Endothelial cell of umbilical vein (primary cell): ENCODE measurements around the gene EPS15. TPM values are rescaled to one million over a fixed set of nuclear protein-coding genes. Genes with fewer than 3 reads are reported as not detected.

Experiments used
- BruUV-seq: library from RNA; stranded (reverse); fragments of 400-500 nt; replicated peaks from 2 replicates; lab custom pipeline; 2021; lab: Mats Ljungman, UMichigan
- CTCF ChIA-PET: fragments of 300-600, 350-600 bp; sonication (Branson Sonifier 250); formaldehyde crosslinking; loops from one replicate; lab custom pipeline; 2021; ENCODE audit warnings: antibody characterized with exemption, inconsistent platforms; lab: Charles Lee
- POLR2A ChIA-PET: fragments of 300-600, 350-600 bp; sonication (Branson Sonifier 250); formaldehyde crosslinking; loops from one replicate; lab custom pipeline; 2021; ENCODE audit warnings: antibody characterized with exemption, inconsistent platforms; lab: Charles Lee
- DNase-seq: peaks from one replicate; pipeline ENCODE4 v3.0.0-alpha.2; 2011; ENCODE audit warnings: low read depth, low spot score
- FAIRE-seq: peaks from 2 replicates; lab custom pipeline; 2011; peaks lifted over from hg19 to GRCh38; lab: Jason Lieb, UNC
- H2AFZ ChIP-seq: 2 replicates; pipeline ENCODE4 v1.6.0; 2012; ENCODE audit warnings: low read depth, low read length, control low read depth, inconsistent platforms
- H3K27ac ChIP-seq: 2 replicates; pipeline ENCODE4 v1.5.1; 2011; ENCODE audit warnings: low read depth, mild to moderate bottlenecking, control low read depth, low read length, moderate library complexity; ENCODE audit not compliant: insufficient read depth
- H3K27me3 ChIP-seq, 2 experiments: 2 replicates each; pipeline versions ENCODE4 v1.6.0 to v1.6.1; 2011; ENCODE audit warnings: low read length in 2 of 2, mixed read lengths in 1 of 2; ENCODE audit not compliant: control insufficient read depth in 2 of 2, insufficient read depth in 2 of 2
- H3K36me3 ChIP-seq, 2 experiments: 2 replicates in 1 of 2; 3 replicates in 1 of 2; pipeline ENCODE4 v1.5.1; 2011; ENCODE audit warnings: low read length in 2 of 2, mild to moderate bottlenecking in 1 of 2, moderate library complexity in 1 of 2; ENCODE audit not compliant: control insufficient read depth in 2 of 2, insufficient read depth in 2 of 2; ENCODE audit errors: extremely low read depth in 1 of 2
- H3K4me1 ChIP-seq: 3 replicates; pipeline ENCODE4 v1.5.1; 2011; ENCODE audit warnings: mild to moderate bottlenecking, low read length; ENCODE audit not compliant: control insufficient read depth, insufficient read depth; ENCODE audit errors: extremely low read depth
- H3K4me2 ChIP-seq: 2 replicates; pipeline ENCODE4 v1.6.1; 2011; ENCODE audit warnings: low read length, control low read depth, mixed read lengths; ENCODE audit not compliant: insufficient read depth
- H3K4me3 ChIP-seq, 3 experiments: fragments of 200-600 bp in 1 of 3; sonication (generic), shearing (Covaris generic) in 1 of 3; replicated peaks in 1 of 3; 2 replicates each; pipeline ENCODE4 v1.5.1; 2011 to 2016; ENCODE audit warnings: control low read depth in 3 of 3, low read length in 3 of 3, mild to moderate bottlenecking in 2 of 3, inconsistent platforms in 1 of 3, low read depth in 1 of 3, moderate library complexity in 1 of 3; ENCODE audit not compliant: insufficient read depth in 1 of 3
- H3K79me2 ChIP-seq: 2 replicates; pipeline ENCODE4 v1.6.0; 2012; ENCODE audit warnings: low read length, inconsistent platforms; ENCODE audit not compliant: control insufficient read depth, insufficient read depth
- H3K9ac ChIP-seq: replicated peaks from 2 replicates; pipeline ENCODE3; 2011; ENCODE audit warnings: low read length, control low read depth; ENCODE audit not compliant: insufficient read depth; ENCODE audit errors: extremely low read depth
- H3K9me1 ChIP-seq: replicated peaks from 3 replicates; pipeline ENCODE4 v1.6.0; 2011; ENCODE audit warnings: mild to moderate bottlenecking, low read length; ENCODE audit not compliant: control insufficient read depth, insufficient read depth; ENCODE audit errors: extremely low read depth
- H3K9me3 ChIP-seq: replicated peaks from 2 replicates; pipeline ENCODE4 v1.5.1; 2012; ENCODE audit warnings: low read length, inconsistent platforms; ENCODE audit not compliant: control insufficient read depth, insufficient read depth
- H4K20me1 ChIP-seq: replicated peaks from 2 replicates; pipeline ENCODE3; 2011; ENCODE audit warnings: mild to moderate bottlenecking, low read length; ENCODE audit not compliant: control insufficient read depth, insufficient read depth; ENCODE audit errors: extremely low read depth
- EZH2 ChIP-seq: IDR thresholded peaks from 2 replicates; pipeline ENCODE4 v1.6.1; 2012; ENCODE audit warnings: borderline replicate concordance, low read depth, mild to moderate bottlenecking, moderate library complexity, low read length, inconsistent platforms; ENCODE audit not compliant: severe bottlenecking
- GATA2 ChIP-seq: IDR thresholded peaks from 2 replicates; pipeline ENCODE4 v1.7.0; 2011; ENCODE audit warnings: low read depth, mild to moderate bottlenecking, moderate library complexity, mixed read lengths, low read length; ENCODE audit not compliant: insufficient read length, insufficient read depth
- JUN ChIP-seq: IDR thresholded peaks from 2 replicates; pipeline ENCODE4 v1.6.1; 2011; ENCODE audit warnings: borderline replicate concordance, low read depth; ENCODE audit not compliant: insufficient read length, insufficient read depth
- MYC ChIP-seq: IDR thresholded peaks from one replicate; pipeline ENCODE4 v1.6.1; 2011; ENCODE audit warnings: mild to moderate bottlenecking, low read depth, low read length
- POLR2A ChIP-seq: IDR thresholded peaks from 2 replicates; pipeline ENCODE4 v1.6.1; 2012; ENCODE audit warnings: low read depth, mild to moderate bottlenecking, control low read depth, low read length
- POLR2AphosphoS5 ChIP-seq: IDR thresholded peaks from 2 replicates; pipeline ENCODE4 v1.6.1; 2012; ENCODE audit warnings: low read depth, mild to moderate bottlenecking, control low read depth, low read length, moderate library complexity; ENCODE audit not compliant: insufficient read depth
- dilution Hi-C: fragments of 300-500 bp; cut with MboI; formaldehyde crosslinking; loops from one replicate; pipeline ENCODE4 v1.15.0; 2019; ENCODE audit warnings: low sequenced_read_pairs; ENCODE audit not compliant: extremely low pct_ligation_motif_present
- intact Hi-C: fragments of 100-400 bp; cut with micrococcal nuclease; formaldehyde crosslinking; loops from one replicate; pipeline ENCODE4 v1.10.0; 2022
- polyA plus RNA-seq, 4 experiments: library from polyadenylated mRNA; depleted of rRNA in 3 of 4; stranded (reverse) in 3 of 4; unstranded in 1 of 4; fragments of >200 nt; gene quantifications; 2 replicates each; pipeline versions ENCODE4 v1.2.1 to v1.2.3, GENCODE V29; 2011 to 2012; ENCODE audit warnings: missing spikeins in 1 of 4
- total RNA-seq: library from RNA; stranded (reverse); gene quantifications from 2 replicates; pipeline ENCODE4 v1.2.3, GENCODE V29; 2021

The EPS15 gene
- total and polyA plus RNA-seq, 2 donors (not counting 3 experiments of a cell fraction or from before 2014, with no cell fraction given): 15.4 to 44.8 TPM

DNA sequence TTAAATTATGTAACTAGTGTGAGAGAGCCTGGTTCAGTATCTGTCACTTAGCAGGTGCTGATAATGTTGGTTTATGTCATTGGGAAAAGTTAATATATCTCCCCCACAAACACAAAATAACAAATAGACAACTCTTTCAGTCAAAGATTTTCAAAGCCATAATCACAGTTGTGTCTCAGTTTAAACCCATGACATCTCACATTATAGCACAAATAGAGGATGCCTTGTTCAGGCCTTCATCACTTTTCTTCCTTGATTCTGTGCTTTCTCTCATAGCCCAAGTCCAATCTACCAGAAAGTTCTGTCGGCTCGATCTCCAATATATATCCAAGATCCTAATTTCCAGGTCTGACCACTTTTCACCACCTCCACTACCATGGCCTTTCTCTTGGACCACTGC, 6.2 kb upstream of the EPS15 start:
- intact Hi-C loops (no loop called here), dilution Hi-C loops (no loop called here)
- H3K4me1 ChIP-seq: peaks cover 8% of the 10 kb centered on the region
- no peaks in the 10 kb centered on the region for H3K9me1 ChIP-seq
- no peaks in the 10 kb centered on the region for H4K20me1 ChIP-seq
- no peaks in the 10 kb centered on the region for H3K36me3 ChIP-seq
- CTCF ChIA-PET: interaction anchor here (3.7 kb wide), 1 partner anchor 10 kb away, joined by 21 read pairs; no protein-coding TSS in a partner anchor
- no peak for DNase-seq
- H3K4me3 ChIP-seq: no peak overlapping the region
- POLR2A ChIA-PET: no interaction called here
- BruUV-seq: no TSS peak
- no peak for TF ChIP-seq POLR2A
- no peak for TF ChIP-seq GATA2
- no peak for TF ChIP-seq JUN
- no peak for TF ChIP-seq MYC
- TF ChIP-seq POLR2AphosphoS5: no peak
- no peaks in the 10 kb centered on the region for H3K79me2 ChIP-seq
- H3K9ac ChIP-seq: no peak overlapping the region
- FAIRE-seq: no peak
- H3K4me2 ChIP-seq: no peak overlapping the region
- H3K27me3 ChIP-seq: no peaks in the 10 kb centered on the region
- no peak overlapping the region for H2AFZ ChIP-seq
- H3K9me3 ChIP-seq: no peaks in the 10 kb centered on the region
- no peak overlapping the region for H3K27ac ChIP-seq

DNA sequence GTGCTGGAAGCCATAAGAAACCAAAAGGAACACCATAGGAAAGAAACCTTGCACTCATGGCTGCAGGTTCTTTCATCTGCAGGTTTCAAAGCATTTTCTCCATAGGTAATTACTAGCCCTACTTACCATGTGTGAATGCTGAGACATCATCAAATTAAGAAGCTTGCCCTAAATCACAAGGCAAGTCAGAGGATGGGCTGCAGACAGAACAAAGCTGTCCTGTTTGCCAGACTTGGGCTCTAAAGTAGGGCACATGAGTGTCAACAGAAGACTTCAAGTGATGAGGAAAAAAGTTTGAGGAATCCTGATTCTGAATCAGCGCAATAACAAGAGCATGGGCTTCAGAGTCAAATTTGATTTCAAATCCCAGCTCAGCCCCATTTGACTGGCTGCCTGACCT, 5.8 kb upstream of the EPS15 start:
- ChIA-PET CTCF (interaction anchor here (1.0 to 3.7 kb wide), 2 partner anchors 10 to 244 kb away, joined by 3 to 21 read pairs; no protein-coding TSS in a partner anchor), POLR2A (no interaction called here)
- FAIRE-seq (no peak), DNase-seq (no peak)
- no peak overlapping the region for H3K4me2 ChIP-seq
- H3K4me1 ChIP-seq: peaks cover 9% of the 10 kb centered on the region
- no peak for TF ChIP-seq EZH2
- dilution Hi-C loops: no loop called here
- BruUV-seq: no TSS peak
- no peak overlapping the region for H3K27ac ChIP-seq
- H3K36me3 ChIP-seq: no peaks in the 10 kb centered on the region
- no peak overlapping the region for H2AFZ ChIP-seq
- no peaks in the 10 kb centered on the region for H3K9me3 ChIP-seq
- H3K9ac ChIP-seq: no peak overlapping the region
- intact Hi-C loops: no loop called here
- H3K79me2 ChIP-seq: no peaks in the 10 kb centered on the region
- H3K9me1 ChIP-seq: no peaks in the 10 kb centered on the region
- H3K4me3 ChIP-seq: no peak overlapping the region
- H4K20me1 ChIP-seq: no peaks in the 10 kb centered on the region
- H3K27me3 ChIP-seq: no peaks in the 10 kb centered on the region
